Endothelial cell of umbilical vein (primary cell): ENCODE data around the gene ASAP2. TPM values are rescaled to one million over a fixed set of nuclear protein-coding genes. Genes with fewer than 3 reads are reported as not detected.

Experiments
- BruUV-seq: library from RNA; stranded (reverse); fragments of 400-500 nt; replicated peaks from 2 replicates; lab custom pipeline; 2021; lab: Mats Ljungman, UMichigan
- CTCF ChIA-PET: fragments of 300-600, 350-600 bp; sonication (Branson Sonifier 250); formaldehyde crosslinking; loops from one replicate; lab custom pipeline; 2021; ENCODE audit warnings: antibody characterized with exemption, inconsistent platforms; lab: Charles Lee
- POLR2A ChIA-PET: fragments of 300-600, 350-600 bp; sonication (Branson Sonifier 250); formaldehyde crosslinking; loops from one replicate; lab custom pipeline; 2021; ENCODE audit warnings: antibody characterized with exemption, inconsistent platforms; lab: Charles Lee
- DNase-seq: peaks from one replicate; pipeline ENCODE4 v3.0.0-alpha.2; 2011; ENCODE audit warnings: low read depth, low spot score
- FAIRE-seq: peaks from 2 replicates; lab custom pipeline; 2011; peaks lifted over from hg19 to GRCh38; lab: Jason Lieb, UNC
- H2AFZ ChIP-seq: 2 replicates; pipeline ENCODE4 v1.6.0; 2012; ENCODE audit warnings: low read depth, low read length, control low read depth, inconsistent platforms
- H3K27ac ChIP-seq: 2 replicates; pipeline ENCODE4 v1.5.1; 2011; ENCODE audit warnings: low read depth, mild to moderate bottlenecking, control low read depth, low read length, moderate library complexity; ENCODE audit not compliant: insufficient read depth
- H3K27me3 ChIP-seq, 2 experiments: 2 replicates each; pipeline versions ENCODE4 v1.6.0 to v1.6.1; 2011; ENCODE audit warnings: low read length in 2 of 2, mixed read lengths in 1 of 2; ENCODE audit not compliant: control insufficient read depth in 2 of 2, insufficient read depth in 2 of 2
- H3K36me3 ChIP-seq, 2 experiments: 2 replicates in 1 of 2; 3 replicates in 1 of 2; pipeline ENCODE4 v1.5.1; 2011; ENCODE audit warnings: low read length in 2 of 2, mild to moderate bottlenecking in 1 of 2, moderate library complexity in 1 of 2; ENCODE audit not compliant: control insufficient read depth in 2 of 2, insufficient read depth in 2 of 2; ENCODE audit errors: extremely low read depth in 1 of 2
- H3K4me1 ChIP-seq: 3 replicates; pipeline ENCODE4 v1.5.1; 2011; ENCODE audit warnings: mild to moderate bottlenecking, low read length; ENCODE audit not compliant: control insufficient read depth, insufficient read depth; ENCODE audit errors: extremely low read depth
- H3K4me2 ChIP-seq: 2 replicates; pipeline ENCODE4 v1.6.1; 2011; ENCODE audit warnings: low read length, control low read depth, mixed read lengths; ENCODE audit not compliant: insufficient read depth
- H3K4me3 ChIP-seq, 3 experiments: fragments of 200-600 bp in 1 of 3; sonication (generic), shearing (Covaris generic) in 1 of 3; replicated peaks in 1 of 3; 2 replicates each; pipeline ENCODE4 v1.5.1; 2011 to 2016; ENCODE audit warnings: control low read depth in 3 of 3, low read length in 3 of 3, mild to moderate bottlenecking in 2 of 3, inconsistent platforms in 1 of 3, low read depth in 1 of 3, moderate library complexity in 1 of 3; ENCODE audit not compliant: insufficient read depth in 1 of 3
- H3K79me2 ChIP-seq: 2 replicates; pipeline ENCODE4 v1.6.0; 2012; ENCODE audit warnings: low read length, inconsistent platforms; ENCODE audit not compliant: control insufficient read depth, insufficient read depth
- H3K9ac ChIP-seq: replicated peaks from 2 replicates; pipeline ENCODE3; 2011; ENCODE audit warnings: low read length, control low read depth; ENCODE audit not compliant: insufficient read depth; ENCODE audit errors: extremely low read depth
- H3K9me1 ChIP-seq: replicated peaks from 3 replicates; pipeline ENCODE4 v1.6.0; 2011; ENCODE audit warnings: mild to moderate bottlenecking, low read length; ENCODE audit not compliant: control insufficient read depth, insufficient read depth; ENCODE audit errors: extremely low read depth
- H3K9me3 ChIP-seq: replicated peaks from 2 replicates; pipeline ENCODE4 v1.5.1; 2012; ENCODE audit warnings: low read length, inconsistent platforms; ENCODE audit not compliant: control insufficient read depth, insufficient read depth
- H4K20me1 ChIP-seq: replicated peaks from 2 replicates; pipeline ENCODE3; 2011; ENCODE audit warnings: mild to moderate bottlenecking, low read length; ENCODE audit not compliant: control insufficient read depth, insufficient read depth; ENCODE audit errors: extremely low read depth
- EZH2 ChIP-seq: IDR thresholded peaks from 2 replicates; pipeline ENCODE4 v1.6.1; 2012; ENCODE audit warnings: borderline replicate concordance, low read depth, mild to moderate bottlenecking, moderate library complexity, low read length, inconsistent platforms; ENCODE audit not compliant: severe bottlenecking
- FOS ChIP-seq: IDR thresholded peaks from 2 replicates; pipeline ENCODE4 v1.6.1; 2011; ENCODE audit warnings: mild to moderate bottlenecking, low read length, moderate library complexity, borderline replicate concordance; ENCODE audit not compliant: insufficient read depth
- GATA2 ChIP-seq: IDR thresholded peaks from 2 replicates; pipeline ENCODE4 v1.7.0; 2011; ENCODE audit warnings: low read depth, mild to moderate bottlenecking, moderate library complexity, mixed read lengths, low read length; ENCODE audit not compliant: insufficient read length, insufficient read depth
- JUN ChIP-seq: IDR thresholded peaks from 2 replicates; pipeline ENCODE4 v1.6.1; 2011; ENCODE audit warnings: borderline replicate concordance, low read depth; ENCODE audit not compliant: insufficient read length, insufficient read depth
- MYC ChIP-seq: IDR thresholded peaks from one replicate; pipeline ENCODE4 v1.6.1; 2011; ENCODE audit warnings: mild to moderate bottlenecking, low read depth, low read length
- POLR2AphosphoS5 ChIP-seq: IDR thresholded peaks from 2 replicates; pipeline ENCODE4 v1.6.1; 2012; ENCODE audit warnings: low read depth, mild to moderate bottlenecking, control low read depth, low read length, moderate library complexity; ENCODE audit not compliant: insufficient read depth
- dilution Hi-C: fragments of 300-500 bp; cut with MboI; formaldehyde crosslinking; loops from one replicate; pipeline ENCODE4 v1.15.0; 2019; ENCODE audit warnings: low sequenced_read_pairs; ENCODE audit not compliant: extremely low pct_ligation_motif_present
- intact Hi-C: fragments of 100-400 bp; cut with micrococcal nuclease; formaldehyde crosslinking; loops from one replicate; pipeline ENCODE4 v1.10.0; 2022
- polyA plus RNA-seq, 4 experiments: library from polyadenylated mRNA; depleted of rRNA in 3 of 4; stranded (reverse) in 3 of 4; unstranded in 1 of 4; fragments of >200 nt; gene quantifications; 2 replicates each; pipeline versions ENCODE4 v1.2.1 to v1.2.3, GENCODE V29; 2011 to 2012; ENCODE audit warnings: missing spikeins in 1 of 4
- total RNA-seq: library from RNA; stranded (reverse); gene quantifications from 2 replicates; pipeline ENCODE4 v1.2.3, GENCODE V29; 2021
- TF ChIP-seq, protein P1 (sequence below): IDR thresholded peaks from 2 replicates; pipeline ENCODE4 v1.6.1; 2011; ENCODE audit not compliant: insufficient read depth, insufficient read length
- TF ChIP-seq, protein P2 (sequence below), 2 donors: IDR thresholded peaks; 1 replicate in 1 of 2; 2 replicates in 1 of 2; pipeline ENCODE4 v1.5.1; 2011; ENCODE audit warnings: low read length in 2 of 2, mild to moderate bottlenecking in 2 of 2, moderate library complexity in 2 of 2, control low read depth in 1 of 2, inconsistent platforms in 1 of 2, low read depth in 1 of 2; ENCODE audit not compliant: insufficient read depth in 1 of 2; ENCODE audit errors: extremely low read depth in 1 of 2

The ASAP2 gene
- total and polyA plus RNA-seq, 2 donors (not counting 3 experiments of a cell fraction or from before 2014, with no cell fraction given), result 31.1 to 79.2 TPM

DNA sequence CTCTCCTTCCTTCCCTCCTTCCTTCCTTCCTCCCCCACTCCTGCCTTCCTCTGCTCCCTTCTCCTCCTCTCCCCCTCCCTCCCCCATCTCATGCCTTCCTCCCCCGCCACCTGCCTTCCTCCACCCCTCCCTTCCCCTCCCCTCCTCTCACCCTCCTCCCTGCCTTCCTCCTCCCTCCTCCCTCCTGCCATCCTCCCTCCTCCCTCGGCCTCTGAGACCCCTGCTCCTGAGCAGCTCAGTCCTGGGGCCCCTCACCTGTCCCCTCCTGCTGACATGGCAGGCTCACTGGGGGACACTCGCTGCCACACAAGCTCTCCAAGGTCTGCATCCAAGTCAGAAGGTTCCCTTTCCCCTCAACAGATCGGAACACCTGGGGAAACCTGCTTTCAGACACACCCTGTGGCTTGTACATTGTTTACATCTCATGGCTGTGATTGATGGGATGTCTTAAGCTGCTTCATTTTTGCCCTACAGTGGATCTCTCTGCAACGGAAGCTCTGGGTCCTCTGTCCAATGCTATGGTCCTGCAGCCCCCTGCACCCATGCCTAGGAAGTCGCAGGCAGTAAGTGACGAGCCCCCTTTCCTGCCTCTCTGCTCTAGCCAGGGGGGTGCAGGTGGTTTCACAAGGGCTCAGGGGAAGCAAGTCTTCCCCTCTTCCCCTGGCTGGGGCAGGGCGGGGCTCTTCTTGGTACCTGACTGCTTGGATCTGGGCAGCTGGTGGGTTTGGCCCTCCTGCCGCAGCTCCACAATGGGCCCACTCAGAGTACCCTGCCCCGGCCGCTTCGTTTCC, 193.9 kb downstream of the ASAP2 start:
- Histone ChIP-seq H3K27ac (no peak overlapping the region), H3K9me3 (no peaks in the 10 kb centered on the region), H3K4me3 (no peak overlapping the region), H3K4me1 (no peaks in the 10 kb centered on the region), H4K20me1 (no peaks in the 10 kb centered on the region), H3K4me2 (no peak overlapping the region), H3K27me3 (no peaks in the 10 kb centered on the region), H3K36me3 (peaks cover 13 to 41% of the 10 kb centered on the region in 2 experiments), H2AFZ (no peak overlapping the region), H3K9ac (no peak overlapping the region), H3K9me1 (no peaks in the 10 kb centered on the region), H3K79me2 (no peaks in the 10 kb centered on the region)
- ChIA-PET CTCF (interaction anchor here (1.6 kb wide), 1 partner anchor 13 kb away, joined by 3 read pairs; no protein-coding TSS in a partner anchor), POLR2A (no interaction called here)
- DNase-seq (no peak), FAIRE-seq (no peak)
- no TSS peak for BruUV-seq
- intact Hi-C loops (no loop called here), dilution Hi-C loops (no loop called here)
- TF ChIP-seq, protein P1, sequence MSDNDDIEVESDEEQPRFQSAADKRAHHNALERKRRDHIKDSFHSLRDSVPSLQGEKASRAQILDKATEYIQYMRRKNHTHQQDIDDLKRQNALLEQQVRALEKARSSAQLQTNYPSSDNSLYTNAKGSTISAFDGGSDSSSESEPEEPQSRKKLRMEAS, result no peak
- TF ChIP-seq FOS (no peak), JUN (no peak), MYC (no peak), EZH2 (no peak), GATA2 (no peak), POLR2AphosphoS5 (no peak)
- TF ChIP-seq, protein P2, sequence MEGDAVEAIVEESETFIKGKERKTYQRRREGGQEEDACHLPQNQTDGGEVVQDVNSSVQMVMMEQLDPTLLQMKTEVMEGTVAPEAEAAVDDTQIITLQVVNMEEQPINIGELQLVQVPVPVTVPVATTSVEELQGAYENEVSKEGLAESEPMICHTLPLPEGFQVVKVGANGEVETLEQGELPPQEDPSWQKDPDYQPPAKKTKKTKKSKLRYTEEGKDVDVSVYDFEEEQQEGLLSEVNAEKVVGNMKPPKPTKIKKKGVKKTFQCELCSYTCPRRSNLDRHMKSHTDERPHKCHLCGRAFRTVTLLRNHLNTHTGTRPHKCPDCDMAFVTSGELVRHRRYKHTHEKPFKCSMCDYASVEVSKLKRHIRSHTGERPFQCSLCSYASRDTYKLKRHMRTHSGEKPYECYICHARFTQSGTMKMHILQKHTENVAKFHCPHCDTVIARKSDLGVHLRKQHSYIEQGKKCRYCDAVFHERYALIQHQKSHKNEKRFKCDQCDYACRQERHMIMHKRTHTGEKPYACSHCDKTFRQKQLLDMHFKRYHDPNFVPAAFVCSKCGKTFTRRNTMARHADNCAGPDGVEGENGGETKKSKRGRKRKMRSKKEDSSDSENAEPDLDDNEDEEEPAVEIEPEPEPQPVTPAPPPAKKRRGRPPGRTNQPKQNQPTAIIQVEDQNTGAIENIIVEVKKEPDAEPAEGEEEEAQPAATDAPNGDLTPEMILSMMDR (IDR thresholded peaks at IDR 0.05; ENCODE audit: extremely low read depth in 1 of 2, insufficient read depth in 1 of 2, low read depth in 1 of 2, low read length in 2 of 2), result no peak
